OCI-LY7 (cell line): Measurements from ENCODE around the gene CARD11. TPM values are rescaled to one million over a fixed set of nuclear protein-coding genes. Genes with fewer than 3 reads are reported as not detected.

Experiments used
- BruUV-seq: library from RNA; stranded (reverse); fragments of 400-500 nt; replicated peaks from 2 replicates; lab custom pipeline; 2021; lab: Mats Ljungman, UMichigan
- CTCF ChIA-PET: fragments of 300-600 bp; sonication (Branson Sonifier 250); formaldehyde crosslinking; loops from one replicate; lab custom pipeline; 2022; ENCODE audit warnings: antibody characterized with exemption; ENCODE audit not compliant: unreplicated experiment; lab: Charles Lee
- POLR2A ChIA-PET: fragments of 300-600 bp; sonication (Branson Sonifier 250); formaldehyde crosslinking; loops from one replicate; lab custom pipeline; 2022; ENCODE audit warnings: antibody characterized with exemption; lab: Charles Lee
- DNase-seq: peaks from one replicate; pipeline ENCODE4 v3.0.0-alpha.2; 2015; ENCODE audit warnings: low spot score
- H2AFZ ChIP-seq: fragments of 200-600 bp; sonication (generic), shearing (Covaris generic); 2 replicates; pipeline ENCODE4 v1.6.1; 2014; ENCODE audit warnings: mild to moderate bottlenecking, antibody characterized with exemption, low read length, moderate library complexity
- H3K27ac ChIP-seq: fragments of 200-600 bp; sonication (generic); 2 replicates; pipeline ENCODE4 v1.5.1; 2014; ENCODE audit warnings: mixed run types, low read depth, mild to moderate bottlenecking, moderate library complexity, low read length, inconsistent platforms; ENCODE audit not compliant: poor library complexity, severe bottlenecking
- H3K36me3 ChIP-seq: fragments of 200-600 bp; sonication (generic); 2 replicates; pipeline ENCODE4 v1.6.1; 2014; ENCODE audit warnings: mild to moderate bottlenecking, antibody characterized with exemption, low read length, moderate library complexity, mixed read lengths; ENCODE audit not compliant: insufficient read depth
- H3K4me1 ChIP-seq: fragments of 200-600 bp; sonication (generic); 2 replicates; pipeline ENCODE4 v1.5.1; 2014; ENCODE audit warnings: mild to moderate bottlenecking, low read length; ENCODE audit not compliant: insufficient read depth, poor library complexity, severe bottlenecking
- H3K4me2 ChIP-seq: fragments of 200-600 bp; sonication (generic); 2 replicates; pipeline ENCODE4 v1.6.1; 2014; ENCODE audit warnings: mild to moderate bottlenecking, low read length
- H3K4me3 ChIP-seq: fragments of 200-600 bp; sonication (generic); 2 replicates; pipeline ENCODE4 v1.5.1; 2014; ENCODE audit warnings: mild to moderate bottlenecking, low read depth, low read length; ENCODE audit not compliant: poor library complexity, severe bottlenecking
- H3K79me2 ChIP-seq: fragments of 200-600 bp; sonication (generic); 2 replicates; pipeline ENCODE4 v1.6.1; 2016; ENCODE audit warnings: low read depth, mild to moderate bottlenecking, low read length, moderate library complexity, mixed read lengths; ENCODE audit not compliant: insufficient read depth
- H3K9me2 ChIP-seq: fragments of 200-600 bp; sonication (generic); 2 replicates; pipeline ENCODE4 v1.6.1; 2016; ENCODE audit warnings: mild to moderate bottlenecking, low read length, mixed read lengths; ENCODE audit not compliant: insufficient read depth
- H3K9me3 ChIP-seq: fragments of 200-600 bp; sonication (generic); 2 replicates; pipeline ENCODE4 v1.6.1; 2014; ENCODE audit warnings: mild to moderate bottlenecking, mixed run types, low read length, mixed read lengths
- H4K20me1 ChIP-seq: fragments of 200-600 bp; sonication (generic); 2 replicates; pipeline ENCODE4 v1.6.1; 2014; ENCODE audit warnings: mild to moderate bottlenecking, antibody characterized with exemption, low read length, moderate library complexity, mixed read lengths; ENCODE audit not compliant: insufficient read depth
- EZH2phosphoT487 ChIP-seq: fragments of 200-600 bp; sonication (generic); IDR thresholded peaks from 2 replicates; pipeline ENCODE4 v1.6.1; 2018; ENCODE audit warnings: low read depth, borderline replicate concordance, mild to moderate bottlenecking, mixed run types, antibody characterized with exemption, low read length, moderate library complexity, mixed read lengths
- intact Hi-C: fragments of 100-400 bp; cut with micrococcal nuclease; formaldehyde crosslinking; loops from one replicate; pipeline ENCODE4 v1.10.0; 2022; ENCODE audit not compliant: unreplicated experiment
- total RNA-seq, 2 experiments: library from RNA; depleted of rRNA in 1 of 2; stranded (reverse); fragments of >200 nt in 1 of 2; shearing (Covaris generic) in 1 of 2; gene quantifications; 2 replicates each; pipeline ENCODE4 v1.2.3, GENCODE V29; 2014 to 2022
- TF ChIP-seq, protein P1 (sequence below): fragments of 200-600 bp; sonication (generic); conservative IDR thresholded peaks from 2 replicates; pipeline ENCODE4 v1.5.1; 2014; ENCODE audit warnings: mild to moderate bottlenecking, antibody characterized with exemption, low read length, moderate library complexity, mixed read lengths

Gene CARD11
- total RNA-seq, 2 experiments from 2014 or later, result 33.8 to 63.5 TPM

DNA sequence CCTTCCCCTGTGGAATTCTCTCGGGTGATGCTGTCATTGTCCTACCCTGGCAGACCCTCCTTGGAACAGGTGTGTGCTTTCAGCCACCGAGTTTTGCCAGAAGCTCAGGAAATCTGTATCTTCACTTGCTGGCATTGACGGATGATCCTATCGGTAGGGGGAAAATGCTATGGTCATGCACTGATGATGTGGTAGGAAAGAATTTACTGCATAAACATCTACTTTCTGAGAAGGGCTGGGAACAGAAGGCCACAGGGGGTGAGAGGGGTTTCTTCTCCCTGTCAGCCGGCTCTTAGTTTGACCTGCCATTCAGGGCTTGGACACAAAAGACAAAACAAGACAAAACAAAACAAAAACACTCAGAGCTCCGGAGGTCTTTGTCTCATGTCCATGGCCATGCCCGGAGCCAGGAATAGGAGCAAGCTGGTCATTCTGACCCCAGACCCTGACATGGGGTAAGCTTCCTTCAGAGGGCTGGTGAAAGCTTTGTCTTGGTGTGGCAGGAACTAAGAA, 43.6 kb upstream of the CARD11 start:
- Histone ChIP-seq H3K9me3 (no peaks in the 10 kb centered on the region), H3K9me2 (no peaks in the 10 kb centered on the region), H3K36me3 (no peaks in the 10 kb centered on the region), H3K79me2 (no peaks in the 10 kb centered on the region), H3K27ac (no peak overlapping the region), H2AFZ (no peak overlapping the region), H3K4me1 (peaks cover 17% of the 10 kb centered on the region), H4K20me1 (no peaks in the 10 kb centered on the region), H3K4me3 (no peak overlapping the region), H3K4me2 (no peak overlapping the region)
- CTCF ChIA-PET, result interaction anchor here (0.6 kb wide), 1 partner anchor 351 kb away, joined by 3 read pairs; no protein-coding TSS in a partner anchor
- TF ChIP-seq, protein P1, sequence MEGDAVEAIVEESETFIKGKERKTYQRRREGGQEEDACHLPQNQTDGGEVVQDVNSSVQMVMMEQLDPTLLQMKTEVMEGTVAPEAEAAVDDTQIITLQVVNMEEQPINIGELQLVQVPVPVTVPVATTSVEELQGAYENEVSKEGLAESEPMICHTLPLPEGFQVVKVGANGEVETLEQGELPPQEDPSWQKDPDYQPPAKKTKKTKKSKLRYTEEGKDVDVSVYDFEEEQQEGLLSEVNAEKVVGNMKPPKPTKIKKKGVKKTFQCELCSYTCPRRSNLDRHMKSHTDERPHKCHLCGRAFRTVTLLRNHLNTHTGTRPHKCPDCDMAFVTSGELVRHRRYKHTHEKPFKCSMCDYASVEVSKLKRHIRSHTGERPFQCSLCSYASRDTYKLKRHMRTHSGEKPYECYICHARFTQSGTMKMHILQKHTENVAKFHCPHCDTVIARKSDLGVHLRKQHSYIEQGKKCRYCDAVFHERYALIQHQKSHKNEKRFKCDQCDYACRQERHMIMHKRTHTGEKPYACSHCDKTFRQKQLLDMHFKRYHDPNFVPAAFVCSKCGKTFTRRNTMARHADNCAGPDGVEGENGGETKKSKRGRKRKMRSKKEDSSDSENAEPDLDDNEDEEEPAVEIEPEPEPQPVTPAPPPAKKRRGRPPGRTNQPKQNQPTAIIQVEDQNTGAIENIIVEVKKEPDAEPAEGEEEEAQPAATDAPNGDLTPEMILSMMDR, result no peak
- TF ChIP-seq EZH2phosphoT487, result no peak
- intact Hi-C loops, result loop anchor here (5.0 kb wide), 1 partner anchor 70 kb away; no protein-coding TSS in a partner anchor
- POLR2A ChIA-PET, result no interaction called here
- DNase-seq, result no peak
- BruUV-seq, result no TSS peak

DNA sequence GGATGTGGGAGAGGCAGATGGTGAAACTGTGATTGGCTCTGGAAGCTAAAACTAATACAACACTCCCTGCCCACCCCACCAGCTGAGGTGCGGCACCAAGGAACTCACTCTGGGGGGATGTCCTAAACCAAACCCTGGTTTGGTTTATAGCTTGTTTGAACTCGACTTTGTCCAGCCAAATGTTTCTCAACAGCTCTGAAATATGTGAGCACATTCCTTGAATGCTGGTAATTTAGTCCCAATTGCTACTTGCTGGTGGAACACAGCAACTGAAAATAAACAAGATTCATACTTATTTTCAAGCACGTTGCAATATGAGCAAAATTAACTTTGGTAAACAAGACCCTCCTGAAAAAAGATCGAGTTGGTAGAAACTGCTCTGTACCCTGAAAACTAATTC, 39.7 kb upstream of the CARD11 start:
- Histone ChIP-seq H2AFZ (no peak overlapping the region), H4K20me1 (no peaks in the 10 kb centered on the region), H3K4me1 (peaks cover 11% of the 10 kb centered on the region), H3K4me2 (no peak overlapping the region), H3K4me3 (no peak overlapping the region), H3K9me2 (no peaks in the 10 kb centered on the region), H3K27ac (no peak overlapping the region), H3K36me3 (no peaks in the 10 kb centered on the region), H3K9me3 (no peaks in the 10 kb centered on the region), H3K79me2 (no peaks in the 10 kb centered on the region)
- TF ChIP-seq EZH2phosphoT487, result no peak
- TF ChIP-seq, protein P1, result no peak
- POLR2A ChIA-PET, result interaction anchor here (0.6 to 1.5 kb wide), 2 partner anchors 9 to 13 kb away, joined by 3 to 5 read pairs; no protein-coding TSS in a partner anchor
- BruUV-seq, result no TSS peak
- CTCF ChIA-PET, result no interaction called here
- DNase-seq, result no peak
- intact Hi-C loops, result loop anchor here (5.0 kb wide), 1 partner anchor 191 kb away; no protein-coding TSS in a partner anchor

- H3K4me1 ChIP-seq, result peaks cover 11% of the 10 kb centered on the region
- POLR2A ChIA-PET, result interaction anchor here (1.5 kb wide), 1 partner anchor 9 kb away, joined by 5 read pairs; no protein-coding TSS in a partner anchor
Observed at GRCh38 chr7:3082831-3083230, 39.2 kb upstream of the CARD11 start.

More at GRCh38 chr7:3082831-3083230, 39.2 kb upstream of the CARD11 start:
- Histone ChIP-seq H3K36me3 (no peaks in the 10 kb centered on the region), H3K4me2 (no peak overlapping the region), H4K20me1 (no peaks in the 10 kb centered on the region), H3K9me2 (no peaks in the 10 kb centered on the region), H3K4me3 (no peak overlapping the region), H3K27ac (no peak overlapping the region), H3K79me2 (no peaks in the 10 kb centered on the region), H2AFZ (no peak overlapping the region), H3K9me3 (no peaks in the 10 kb centered on the region)
- TF ChIP-seq, protein P1, result peak; percentile 50
- no peak for TF ChIP-seq EZH2phosphoT487
- intact Hi-C loops, result loop anchor here (5.0 kb wide), 1 partner anchor 191 kb away; no protein-coding TSS in a partner anchor
- CTCF ChIA-PET, result no interaction called here
- BruUV-seq, result no TSS peak
- DNase-seq, result peak; percentile 49
